K562 (cell line): ENCODE data around the gene RAP1A. TPM values are rescaled to one million over a fixed set of nuclear protein-coding genes. Genes with fewer than 3 reads are reported as not detected.

Experiments
- BCOR ChIP-seq: fragments of 450-650 bp; IDR thresholded peaks from 2 replicates; pipeline ENCODE4 v1.6.1; 2016
- DPF2 ChIP-seq: fragments of 450-650 bp; IDR thresholded peaks from 2 replicates; pipeline ENCODE4 v1.6.1; 2016
- ETV1 ChIP-seq: fragments of 450-650 bp; conservative IDR thresholded peaks from 2 replicates; pipeline ENCODE4 v1.6.1; 2016; ENCODE audit warnings: missing genetic modification characterization, control low read depth, low read depth, missing compliant biosample characterization
- FOXA3 ChIP-seq, 2 experiments: fragments of 450-650 bp in 1 of 2; sonication (generic) in 1 of 2; formaldehyde crosslinking; IDR thresholded peaks in 1 of 2; conservative IDR thresholded peaks in 1 of 2; 2 replicates each; pipeline versions ENCODE4 v1.4.0 to v1.8.0; 2020 to 2022; ENCODE audit warnings: mild to moderate bottlenecking in 2 of 2, missing genetic modification reagents in 1 of 2
- NEUROD1 ChIP-seq: fragments of 150-350 bp; IDR thresholded peaks from 2 replicates; pipeline ENCODE4 v1.6.1; 2014; ENCODE audit warnings: borderline replicate concordance, low read length, low read depth; ENCODE audit not compliant: partially characterized antibody
- NFIC ChIP-seq: fragments of 450-650 bp; IDR thresholded peaks from 2 replicates; pipeline ENCODE4 v1.6.1; 2017; ENCODE audit warnings: mild to moderate bottlenecking, inconsistent platforms
- NFXL1 ChIP-seq: fragments of 450-650 bp; formaldehyde crosslinking; IDR thresholded peaks from 2 replicates; pipeline ENCODE4 v1.4.0; 2021; ENCODE audit warnings: mild to moderate bottlenecking
- POLR3A ChIP-seq: IDR thresholded peaks from 2 replicates; pipeline ENCODE4 v1.6.1; 2011; ENCODE audit warnings: borderline replicate concordance, mild to moderate bottlenecking, moderate library complexity; ENCODE audit not compliant: insufficient read length, insufficient read depth; ENCODE audit errors: extremely low read depth
- SMARCA5 ChIP-seq: fragments of 450-650 bp; IDR thresholded peaks from 2 replicates; pipeline ENCODE4 v1.6.1; 2016
- SMC3 ChIP-seq: conservative IDR thresholded peaks from 2 replicates; pipeline ENCODE4 v1.6.1; 2011; ENCODE audit warnings: low read depth, low read length, improper control_type of control experiment; ENCODE audit not compliant: insufficient read depth
- SUPT5H ChIP-seq: fragments of 450-650 bp; IDR thresholded peaks from 2 replicates; pipeline ENCODE4 v1.6.1; 2016
- ZC3H11A ChIP-seq: IDR thresholded peaks from 2 replicates; pipeline ENCODE4 v1.6.1; 2012; ENCODE audit warnings: low read depth, low read length, improper control_type of control experiment
- ZNF143 ChIP-seq: sonication (generic); formaldehyde crosslinking; IDR thresholded peaks from 2 replicates; pipeline ENCODE4 v1.9.0; 2022; ENCODE audit warnings: mild to moderate bottlenecking, missing genetic modification reagents
- ZNF431 ChIP-seq: sonication (generic); formaldehyde crosslinking; IDR thresholded peaks from 2 replicates; pipeline ENCODE4 v1.8.0; 2022; ENCODE audit warnings: mild to moderate bottlenecking, missing genetic modification reagents
- polyA plus RNA-seq, 8 experiments: library from polyadenylated mRNA; depleted of rRNA in 4 of 8; stranded (reverse) in 5 of 8; unstranded in 3 of 8; fragments of >200 nt; fragmentation: Nextera tagmentation in 2 of 8; fragmentation: Illumina TruSeq in 1 of 8; extraction: Ambion mirVana in 2 of 8; extraction: Trizol in 1 of 8; gene quantifications; 2 replicates each; pipeline versions ENCODE4 v1.2.1 to v1.2.3, GENCODE V29; 2011 to 2014; ENCODE audit warnings: inconsistent platforms in 1 of 8, missing spikeins in 1 of 8
- total RNA-seq, 7 experiments: library from RNA; depleted of rRNA in 6 of 7; stranded (reverse); fragments of >200 nt in 6 of 7; fragmentation: Illumina TruSeq in 2 of 7; extraction: Trizol in 2 of 7; gene quantifications; 2 replicates each; pipeline versions ENCODE4 v1.2.1 to v1.2.3, GENCODE V29; 2011 to 2021; ENCODE audit warnings: low replicate concordance in 1 of 7
- TF ChIP-seq, protein P1 (sequence below), 2 experiments: fragments of 450-650 bp in 1 of 2; sonication (generic) in 1 of 2; formaldehyde crosslinking in 1 of 2; IDR thresholded peaks; 2 replicates each; pipeline versions ENCODE4 v1.7.1 to v1.9.0; 2016 to 2022; ENCODE audit warnings: inconsistent platforms in 1 of 2, mild to moderate bottlenecking in 1 of 2, missing genetic modification reagents in 1 of 2
- TF ChIP-seq, protein P2 (sequence below), 2 experiments: fragments of 200-800 bp in 1 of 2; sonication (Bioruptor generic) in 1 of 2; sonication (generic) in 1 of 2; formaldehyde crosslinking in 1 of 2; IDR thresholded peaks in 1 of 2; conservative IDR thresholded peaks in 1 of 2; 2 replicates each; pipeline versions ENCODE4 v1.5.0 to v1.6.1; 2016 to 2020; ENCODE audit warnings: missing compliant biosample characterization in 1 of 2, missing genetic modification characterization in 1 of 2, missing genetic modification reagents in 1 of 2
- TF ChIP-seq, protein P3 (sequence below): sonication (generic); IDR thresholded peaks from 2 replicates; pipeline ENCODE4 v1.6.1; 2016

Gene RAP1A
- total and polyA plus RNA-seq, 9 of the 15 experiments (the other 6 are each of a cell fraction or from before 2014, with no cell fraction given): 13.4 to 86.2 (median 32.5) TPM

DNA sequence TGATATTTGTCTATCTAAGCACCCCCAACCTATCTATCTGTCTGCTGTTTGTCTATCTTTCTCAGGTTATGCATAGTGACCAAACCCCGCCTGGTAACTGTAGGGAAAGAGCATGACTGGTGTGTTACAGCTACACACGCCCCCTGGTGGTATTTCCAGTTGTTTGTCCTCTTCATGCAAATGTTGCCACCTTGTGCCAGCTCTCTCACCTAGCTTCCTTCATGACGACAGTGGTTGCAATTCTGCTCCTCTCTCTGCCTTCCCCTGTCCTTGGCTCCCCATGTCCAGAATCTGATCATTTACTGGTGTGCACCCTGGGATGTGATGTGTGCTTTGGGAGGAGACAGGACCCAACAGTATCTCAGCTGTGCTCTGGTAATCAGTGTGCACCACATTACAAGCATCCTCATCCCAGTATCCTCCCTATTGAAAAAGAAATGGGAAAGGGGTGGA is 127.7 kb downstream of the RAP1A start (continued):
- TF ChIP-seq, protein P1, sequence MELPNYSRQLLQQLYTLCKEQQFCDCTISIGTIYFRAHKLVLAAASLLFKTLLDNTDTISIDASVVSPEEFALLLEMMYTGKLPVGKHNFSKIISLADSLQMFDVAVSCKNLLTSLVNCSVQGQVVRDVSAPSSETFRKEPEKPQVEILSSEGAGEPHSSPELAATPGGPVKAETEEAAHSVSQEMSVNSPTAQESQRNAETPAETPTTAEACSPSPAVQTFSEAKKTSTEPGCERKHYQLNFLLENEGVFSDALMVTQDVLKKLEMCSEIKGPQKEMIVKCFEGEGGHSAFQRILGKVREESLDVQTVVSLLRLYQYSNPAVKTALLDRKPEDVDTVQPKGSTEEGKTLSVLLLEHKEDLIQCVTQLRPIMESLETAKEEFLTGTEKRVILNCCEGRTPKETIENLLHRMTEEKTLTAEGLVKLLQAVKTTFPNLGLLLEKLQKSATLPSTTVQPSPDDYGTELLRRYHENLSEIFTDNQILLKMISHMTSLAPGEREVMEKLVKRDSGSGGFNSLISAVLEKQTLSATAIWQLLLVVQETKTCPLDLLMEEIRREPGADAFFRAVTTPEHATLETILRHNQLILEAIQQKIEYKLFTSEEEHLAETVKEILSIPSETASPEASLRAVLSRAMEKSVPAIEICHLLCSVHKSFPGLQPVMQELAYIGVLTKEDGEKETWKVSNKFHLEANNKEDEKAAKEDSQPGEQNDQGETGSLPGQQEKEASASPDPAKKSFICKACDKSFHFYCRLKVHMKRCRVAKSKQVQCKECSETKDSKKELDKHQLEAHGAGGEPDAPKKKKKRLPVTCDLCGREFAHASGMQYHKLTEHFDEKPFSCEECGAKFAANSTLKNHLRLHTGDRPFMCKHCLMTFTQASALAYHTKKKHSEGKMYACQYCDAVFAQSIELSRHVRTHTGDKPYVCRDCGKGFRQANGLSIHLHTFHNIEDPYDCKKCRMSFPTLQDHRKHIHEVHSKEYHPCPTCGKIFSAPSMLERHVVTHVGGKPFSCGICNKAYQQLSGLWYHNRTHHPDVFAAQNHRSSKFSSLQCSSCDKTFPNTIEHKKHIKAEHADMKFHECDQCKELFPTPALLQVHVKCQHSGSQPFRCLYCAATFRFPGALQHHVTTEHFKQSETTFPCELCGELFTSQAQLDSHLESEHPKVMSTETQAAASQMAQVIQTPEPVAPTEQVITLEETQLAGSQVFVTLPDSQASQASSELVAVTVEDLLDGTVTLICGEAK (IDR thresholded peaks at IDR 0.05): peak; percentile 45
- TF ChIP-seq, protein P1 (CRISPR knock-in tag; IDR thresholded peaks at IDR 0.05): no peak
- TF ChIP-seq NFIC (peak; percentile 34; the same call in 1 of the 2 replicates), ETV1 (tag) (peak; percentile 25), ZNF431 (CRISPR knock-in tag) (peak; percentile 19; the same call in 1 of the 2 replicates), SMARCA5 (peak; percentile 100), NEUROD1 (peak; percentile 36), DPF2 (peak; percentile 41; the same call in 1 of the 2 replicates), SUPT5H (no peak), POLR3A (no peak), ZNF143 (CRISPR knock-in tag) (peak; percentile 34; the same call in 1 of the 2 replicates), ZC3H11A (no peak), NFXL1 (no peak), FOXA3 (CRISPR knock-in tag; conservative IDR thresholded peaks at IDR 0.05 in 1 of 2, IDR thresholded peaks at IDR 0.05 in 1 of 2) (peak in 1 of 2 experiments; percentile 19; a peak in 2 of 4 replicates), BCOR (peak; percentile 97), SMC3 (peak; percentile 90)
- TF ChIP-seq, protein P2, sequence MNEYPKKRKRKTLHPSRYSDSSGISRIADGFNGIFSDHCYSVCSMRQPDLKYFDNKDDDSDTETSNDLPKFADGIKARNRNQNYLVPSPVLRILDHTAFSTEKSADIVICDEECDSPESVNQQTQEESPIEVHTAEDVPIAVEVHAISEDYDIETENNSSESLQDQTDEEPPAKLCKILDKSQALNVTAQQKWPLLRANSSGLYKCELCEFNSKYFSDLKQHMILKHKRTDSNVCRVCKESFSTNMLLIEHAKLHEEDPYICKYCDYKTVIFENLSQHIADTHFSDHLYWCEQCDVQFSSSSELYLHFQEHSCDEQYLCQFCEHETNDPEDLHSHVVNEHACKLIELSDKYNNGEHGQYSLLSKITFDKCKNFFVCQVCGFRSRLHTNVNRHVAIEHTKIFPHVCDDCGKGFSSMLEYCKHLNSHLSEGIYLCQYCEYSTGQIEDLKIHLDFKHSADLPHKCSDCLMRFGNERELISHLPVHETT (CRISPR knock-in tag; conservative IDR thresholded peaks at IDR 0.05 in 1 of 2, IDR thresholded peaks at IDR 0.05 in 1 of 2): 0 out of 4 replicates have a peak, but pooled peaks of 1 of the 2 experiments have one; percentile 31
- TF ChIP-seq, protein P3, sequence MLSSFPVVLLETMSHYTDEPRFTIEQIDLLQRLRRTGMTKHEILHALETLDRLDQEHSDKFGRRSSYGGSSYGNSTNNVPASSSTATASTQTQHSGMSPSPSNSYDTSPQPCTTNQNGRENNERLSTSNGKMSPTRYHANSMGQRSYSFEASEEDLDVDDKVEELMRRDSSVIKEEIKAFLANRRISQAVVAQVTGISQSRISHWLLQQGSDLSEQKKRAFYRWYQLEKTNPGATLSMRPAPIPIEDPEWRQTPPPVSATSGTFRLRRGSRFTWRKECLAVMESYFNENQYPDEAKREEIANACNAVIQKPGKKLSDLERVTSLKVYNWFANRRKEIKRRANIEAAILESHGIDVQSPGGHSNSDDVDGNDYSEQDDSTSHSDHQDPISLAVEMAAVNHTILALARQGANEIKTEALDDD: 0 out of 2 replicates have a peak, but pooled peaks have one; percentile 36
